Measurements from ENCODE around the gene PDE4DIP.
"Not testable (repeated sequence)": the region's sequence is repeated elsewhere in the genome, so short reads cannot be mapped to it uniquely, and the experiment has no call there.

GRCh38 chr1:148916695-148917348 is 72.6 kb downstream of the PDE4DIP start:
- TF ChIP-seq, protein P1, sequence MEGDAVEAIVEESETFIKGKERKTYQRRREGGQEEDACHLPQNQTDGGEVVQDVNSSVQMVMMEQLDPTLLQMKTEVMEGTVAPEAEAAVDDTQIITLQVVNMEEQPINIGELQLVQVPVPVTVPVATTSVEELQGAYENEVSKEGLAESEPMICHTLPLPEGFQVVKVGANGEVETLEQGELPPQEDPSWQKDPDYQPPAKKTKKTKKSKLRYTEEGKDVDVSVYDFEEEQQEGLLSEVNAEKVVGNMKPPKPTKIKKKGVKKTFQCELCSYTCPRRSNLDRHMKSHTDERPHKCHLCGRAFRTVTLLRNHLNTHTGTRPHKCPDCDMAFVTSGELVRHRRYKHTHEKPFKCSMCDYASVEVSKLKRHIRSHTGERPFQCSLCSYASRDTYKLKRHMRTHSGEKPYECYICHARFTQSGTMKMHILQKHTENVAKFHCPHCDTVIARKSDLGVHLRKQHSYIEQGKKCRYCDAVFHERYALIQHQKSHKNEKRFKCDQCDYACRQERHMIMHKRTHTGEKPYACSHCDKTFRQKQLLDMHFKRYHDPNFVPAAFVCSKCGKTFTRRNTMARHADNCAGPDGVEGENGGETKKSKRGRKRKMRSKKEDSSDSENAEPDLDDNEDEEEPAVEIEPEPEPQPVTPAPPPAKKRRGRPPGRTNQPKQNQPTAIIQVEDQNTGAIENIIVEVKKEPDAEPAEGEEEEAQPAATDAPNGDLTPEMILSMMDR (IDR thresholded peaks at IDR 0.05), result not testable (repeated sequence)
- TF ChIP-seq POLR2AphosphoS5 (IDR thresholded peaks at IDR 0.05), result peak; percentile 46
